ENCODE measurements around the gene SIGLEC6.
"Not testable (repeated sequence)": the region's sequence is repeated elsewhere in the genome, so short reads cannot be mapped to it uniquely, and the experiment has no call there.

Gene SIGLEC6

GRCh38 chr19:51509823-51510660, 21.4 kb downstream of the SIGLEC6 start:
- DNase-seq (ENCODE audit: low spot score) = no peak

GRCh38 chr19:51508059-51508733, 23.3 kb downstream of the SIGLEC6 start:
- DNase-seq (ENCODE audit: low spot score) = no peak

GRCh38 chr19:51507640-51508058, 23.8 kb downstream of the SIGLEC6 start:
- no peak for DNase-seq (ENCODE audit: low spot score)

- DNase-seq (ENCODE audit: low spot score) = no peak
These were observed 24.3 kb downstream of the SIGLEC6 start for GRCh38 chr19:51507192-51507591.

GRCh38 chr19:51505904-51506303, 25.6 kb downstream of the SIGLEC6 start:
- no peak for DNase-seq (ENCODE audit: low spot score)

- no peak for DNase-seq (ENCODE audit: low spot score)
These were observed 27.6 kb downstream of the SIGLEC6 start for GRCh38 chr19:51503896-51504295.

DNA sequence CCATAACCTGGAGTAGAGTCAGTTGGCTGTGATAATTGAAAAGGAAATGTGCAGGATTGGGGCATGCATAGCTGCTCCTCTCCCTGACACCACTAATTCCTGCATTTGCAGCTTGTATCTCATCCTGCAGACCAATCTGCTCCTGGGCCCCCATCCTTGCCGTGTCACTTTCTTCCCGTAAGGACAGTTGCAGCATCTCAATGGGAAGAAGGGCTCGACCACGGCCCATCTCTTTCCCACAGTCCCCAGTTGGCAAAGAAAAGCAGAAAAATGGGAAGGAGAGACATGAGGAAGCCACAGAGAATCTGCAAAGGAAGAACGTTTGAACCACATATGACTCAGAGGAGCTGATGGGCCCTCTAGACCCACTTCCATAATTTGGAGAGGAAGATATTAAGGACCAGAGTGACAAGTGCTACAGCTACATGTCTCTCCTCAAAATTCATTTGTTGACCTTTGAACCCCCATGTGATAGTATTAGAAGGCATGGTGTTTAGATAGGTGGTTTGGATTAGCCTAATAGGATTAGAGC, 28.1 kb downstream of the SIGLEC6 start:
- DNase-seq (ENCODE audit: low spot score) = no peak

DNA sequence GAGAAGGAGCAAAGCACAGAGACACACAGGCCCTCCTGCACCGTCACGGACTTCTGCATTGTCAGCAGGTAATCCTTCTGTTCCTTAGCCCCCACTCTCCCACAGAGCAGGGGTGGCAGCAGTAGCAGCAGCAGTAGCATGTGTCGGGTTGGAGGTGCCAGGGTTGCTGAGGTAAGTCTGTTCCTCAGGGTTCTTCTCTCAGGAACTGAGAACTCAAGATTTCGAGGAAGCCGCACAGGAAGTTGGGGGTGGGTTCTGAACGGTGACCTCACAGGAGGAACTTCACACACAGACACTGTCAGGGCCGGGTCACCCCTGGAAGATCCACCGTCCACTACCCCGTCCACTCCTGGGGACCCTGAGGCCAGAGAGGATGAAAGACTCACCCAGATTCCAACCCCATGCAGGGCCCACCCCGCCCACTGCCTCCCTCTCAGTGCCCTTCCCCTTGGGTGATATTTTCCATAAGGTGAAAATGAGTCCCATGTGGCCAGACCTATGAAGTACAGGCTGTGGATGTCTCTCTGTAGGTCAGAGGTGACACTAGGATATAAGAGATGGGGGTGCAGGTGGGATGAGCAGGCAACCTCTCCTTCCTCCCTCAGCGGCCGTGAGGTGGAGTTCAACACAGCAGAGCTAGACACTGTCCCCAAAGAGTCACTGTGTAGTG, 29.7 kb downstream of the SIGLEC6 start, which contains the start of gene SIGLEC12:
Gene SIGLEC12 (minus strand): TSS at position 207 of the 670 bp plus-strand sequence. CDS start 67 bp downstream, at position 140.
- peak; percentile 38 for DNase-seq (ENCODE audit: low spot score)

DNA sequence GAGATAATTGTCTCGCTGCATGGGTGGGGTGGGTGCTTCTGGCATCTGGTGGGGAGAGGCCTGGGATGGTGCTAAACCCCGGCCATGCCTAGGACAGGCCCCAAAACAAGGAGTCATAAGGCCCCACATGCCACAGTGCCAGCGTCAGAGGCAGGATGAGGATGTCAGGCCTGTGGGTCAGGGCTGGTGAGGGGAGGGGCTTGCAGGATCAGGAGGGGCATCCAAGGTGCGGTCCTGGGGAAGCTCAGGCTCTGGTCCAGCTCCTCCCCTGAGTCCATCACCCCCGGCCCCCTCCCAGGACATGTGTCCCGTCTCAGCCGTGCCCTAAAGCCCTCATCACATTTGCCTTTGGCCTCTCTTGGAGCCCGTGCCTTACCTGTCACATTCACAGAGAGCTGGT, 30.5 kb downstream of the SIGLEC6 start:
- not testable (repeated sequence) for DNase-seq (ENCODE audit: low spot score)

- DNase-seq (ENCODE audit: low spot score) = no peak
These were observed 33.8 kb downstream of the SIGLEC6 start for GRCh38 chr19:51497666-51498065.

DNA sequence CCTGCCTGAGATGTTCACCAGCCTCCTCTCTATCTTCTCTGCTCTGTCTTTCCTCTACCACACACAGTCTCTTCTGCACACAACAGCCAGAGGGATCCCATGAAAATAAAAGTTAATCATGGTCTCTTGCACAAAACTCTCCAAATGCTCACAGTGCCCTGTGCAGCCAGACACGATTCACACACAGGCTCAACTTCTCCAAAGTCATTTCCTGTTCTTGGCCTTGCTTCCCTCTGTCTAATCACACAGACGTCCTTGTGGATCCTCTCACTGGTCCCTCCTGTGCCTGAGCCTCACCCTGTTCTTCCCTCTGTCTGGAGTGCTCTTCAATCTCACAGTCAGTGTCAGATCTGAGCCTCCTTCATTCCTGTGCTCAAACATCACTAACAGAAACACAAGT, 37.7 kb downstream of the SIGLEC6 start:
- no peak for DNase-seq (ENCODE audit: low spot score)

GRCh38 chr19:51491586-51491985, 39.9 kb downstream of the SIGLEC6 start:
- DNase-seq (ENCODE audit: low spot score) = no peak

DNA sequence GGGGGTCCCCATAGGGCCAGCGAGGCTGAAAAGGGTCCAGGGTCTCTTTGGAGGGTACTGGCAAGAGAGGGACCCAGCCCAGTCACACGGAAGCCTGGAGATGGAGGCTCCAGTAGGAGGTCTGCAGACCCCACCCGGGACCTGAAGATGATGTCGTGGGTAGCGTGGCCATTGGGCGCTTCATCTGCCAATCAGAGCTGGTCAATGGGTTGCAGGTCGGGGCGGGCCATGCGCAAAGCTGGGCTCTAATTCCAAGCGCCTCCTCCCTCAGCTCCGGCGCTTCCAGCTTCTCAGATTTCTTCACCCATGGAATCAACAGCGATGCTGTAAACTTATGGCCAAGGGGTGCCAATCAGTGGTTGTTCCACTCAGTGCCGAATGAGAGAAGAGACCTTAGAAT, 40.8 kb downstream of the SIGLEC6 start:
- no peak for DNase-seq (ENCODE audit: low spot score)

- DNase-seq (ENCODE audit: low spot score) = no peak
These were observed 42.4 kb downstream of the SIGLEC6 start for GRCh38 chr19:51489113-51489512.

DNA sequence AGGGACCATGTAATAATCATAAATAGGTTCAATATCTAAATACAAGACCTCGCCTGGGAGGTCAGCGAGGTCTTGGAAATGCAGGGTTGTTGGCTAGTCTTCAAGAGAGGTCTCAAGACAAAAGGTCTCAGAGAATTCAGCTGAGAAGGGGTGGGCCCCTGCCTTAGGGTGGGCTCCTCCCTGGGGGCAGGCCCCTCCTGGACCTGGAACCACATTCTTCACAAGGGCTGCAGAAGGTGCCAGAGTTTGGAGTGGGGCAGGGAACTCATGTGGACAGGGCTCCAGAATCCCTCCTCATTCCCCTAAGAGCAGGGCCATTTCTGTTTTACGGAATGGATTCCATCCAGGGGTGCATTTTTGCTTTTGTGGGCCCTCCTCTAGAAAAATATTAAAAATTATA, 43.0 kb downstream of the SIGLEC6 start:
- DNase-seq (ENCODE audit: low spot score) = no peak

DNA sequence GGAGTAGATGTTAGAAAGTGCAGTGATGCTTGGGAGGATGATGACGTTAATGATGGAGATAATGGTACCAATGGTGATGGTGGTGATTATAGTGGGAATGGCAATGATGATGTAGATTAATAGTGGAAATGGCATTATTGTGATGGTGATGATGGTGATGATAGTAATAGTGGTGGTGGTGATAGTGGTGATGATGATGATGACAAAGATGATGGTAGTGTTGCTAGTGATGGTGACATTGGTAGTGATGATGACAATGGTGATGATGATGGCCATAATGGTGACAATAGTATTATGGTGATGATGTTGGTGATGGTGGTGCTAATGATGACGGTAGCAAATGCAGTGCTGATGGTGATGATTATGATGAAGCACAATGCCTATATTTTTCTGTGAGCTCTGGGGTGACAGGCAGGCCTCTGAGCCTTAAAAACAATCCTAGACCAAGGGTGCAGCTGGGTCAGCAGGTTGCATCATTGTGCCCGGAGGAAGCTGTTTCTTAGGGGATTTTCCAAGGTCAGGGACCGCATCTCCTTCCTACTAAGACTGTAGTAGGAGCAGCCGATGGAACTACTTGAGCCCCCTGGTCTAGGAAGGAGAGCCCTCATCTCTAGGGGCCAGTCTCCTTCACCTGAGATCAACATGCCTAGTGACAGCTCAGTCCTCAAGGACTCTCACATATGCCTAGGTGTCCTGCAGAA, 45.4 kb downstream of the SIGLEC6 start:
- DNase-seq (ENCODE audit: low spot score) = no peak

DNA sequence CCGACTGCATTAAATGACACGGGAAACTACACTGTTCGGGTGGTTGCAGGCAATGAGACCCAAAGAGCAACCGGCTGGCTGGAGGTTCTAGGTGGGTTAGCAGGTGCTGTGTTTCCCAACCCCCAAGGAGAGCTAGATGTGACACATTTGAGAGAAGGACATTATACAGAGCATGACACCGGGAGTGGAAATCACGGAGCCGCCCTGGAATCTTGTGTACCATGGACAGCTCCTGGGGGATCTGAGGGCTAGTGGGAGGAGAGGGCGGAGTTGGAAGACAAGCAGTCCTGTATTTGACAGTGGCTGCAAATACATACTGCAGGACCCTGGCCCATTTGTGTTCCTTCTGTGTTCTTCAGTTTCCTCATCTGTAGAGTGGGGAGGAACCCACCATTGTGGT, 50.9 kb downstream of the SIGLEC6 start:
- no peak for DNase-seq (ENCODE audit: low spot score)

- no peak for DNase-seq (ENCODE audit: low spot score)
These were observed 51.7 kb downstream of the SIGLEC6 start for GRCh38 chr19:51479531-51480331.

- DNase-seq (ENCODE audit: low spot score) = no peak
These were observed 52.9 kb downstream of the SIGLEC6 start, which contains the start of gene CEACAM18 for GRCh38 chr19:51478381-51479234. Gene CEACAM18, plus strand, starts transcription at chr19:51478539.

DNA sequence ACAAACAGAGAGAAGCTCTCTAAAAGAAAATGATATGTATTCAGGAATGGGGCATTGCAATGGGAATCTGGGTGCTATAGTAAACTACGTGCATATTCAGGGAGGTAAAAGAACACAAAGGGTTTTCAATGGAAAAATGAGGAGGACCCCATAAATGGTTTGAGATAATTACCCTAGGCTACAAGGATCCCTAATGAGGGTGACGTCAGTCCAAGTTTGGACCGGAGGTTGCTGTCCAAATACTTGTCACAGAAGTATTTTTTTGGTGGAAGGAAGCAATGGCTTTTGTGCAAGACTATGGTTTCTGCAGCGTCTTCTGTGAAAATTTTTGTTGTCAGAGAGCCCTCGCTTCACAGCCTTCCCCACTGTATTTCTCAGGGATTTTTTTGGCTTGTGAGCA, 54.1 kb downstream of the SIGLEC6 start:
- DNase-seq (ENCODE audit: low spot score) = no peak

All from globus pallidus (tissue), 1 donor.